Measurements from ENCODE around the gene SLC6A20.

Gene SLC6A20

DNA sequence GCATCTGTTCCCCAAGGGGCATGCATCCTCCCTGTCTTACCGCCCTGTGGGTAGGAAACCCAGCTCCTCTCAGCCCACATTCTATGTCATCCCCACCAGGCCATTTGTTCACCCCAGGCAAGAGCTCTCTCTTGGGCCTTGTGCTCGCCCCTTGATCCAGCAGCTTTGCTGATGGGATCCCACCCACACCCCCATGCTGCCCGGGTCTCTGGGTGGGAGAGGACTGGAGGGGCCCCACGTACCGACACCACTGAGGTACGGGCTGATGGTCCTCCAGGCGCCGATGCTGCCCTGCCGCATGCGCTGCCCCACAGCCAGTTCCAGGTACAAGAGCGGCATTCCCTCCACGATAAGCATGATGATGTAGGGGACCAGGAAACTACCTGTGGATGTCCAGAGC lies 14.5 kb downstream of the SLC6A20 start:
- TF ChIP-seq, protein P1, sequence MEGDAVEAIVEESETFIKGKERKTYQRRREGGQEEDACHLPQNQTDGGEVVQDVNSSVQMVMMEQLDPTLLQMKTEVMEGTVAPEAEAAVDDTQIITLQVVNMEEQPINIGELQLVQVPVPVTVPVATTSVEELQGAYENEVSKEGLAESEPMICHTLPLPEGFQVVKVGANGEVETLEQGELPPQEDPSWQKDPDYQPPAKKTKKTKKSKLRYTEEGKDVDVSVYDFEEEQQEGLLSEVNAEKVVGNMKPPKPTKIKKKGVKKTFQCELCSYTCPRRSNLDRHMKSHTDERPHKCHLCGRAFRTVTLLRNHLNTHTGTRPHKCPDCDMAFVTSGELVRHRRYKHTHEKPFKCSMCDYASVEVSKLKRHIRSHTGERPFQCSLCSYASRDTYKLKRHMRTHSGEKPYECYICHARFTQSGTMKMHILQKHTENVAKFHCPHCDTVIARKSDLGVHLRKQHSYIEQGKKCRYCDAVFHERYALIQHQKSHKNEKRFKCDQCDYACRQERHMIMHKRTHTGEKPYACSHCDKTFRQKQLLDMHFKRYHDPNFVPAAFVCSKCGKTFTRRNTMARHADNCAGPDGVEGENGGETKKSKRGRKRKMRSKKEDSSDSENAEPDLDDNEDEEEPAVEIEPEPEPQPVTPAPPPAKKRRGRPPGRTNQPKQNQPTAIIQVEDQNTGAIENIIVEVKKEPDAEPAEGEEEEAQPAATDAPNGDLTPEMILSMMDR (IDR thresholded peaks at IDR 0.05; ENCODE audit: low read depth, low read length): no peak
- Histone ChIP-seq H3K9me3 (ENCODE audit: severe bottlenecking) (peaks cover 5% of the 10 kb centered on the region), H3K4me3 (ENCODE audit: low read depth, low read length) (no peak overlapping the region), H3K36me3 (no peaks in the 10 kb centered on the region), H3K27ac (no peak overlapping the region), H3K27me3 (ENCODE audit: insufficient read depth, low read depth, severe bottlenecking) (peaks cover 13% of the 10 kb centered on the region)
- no peak for DNase-seq

DNA sequence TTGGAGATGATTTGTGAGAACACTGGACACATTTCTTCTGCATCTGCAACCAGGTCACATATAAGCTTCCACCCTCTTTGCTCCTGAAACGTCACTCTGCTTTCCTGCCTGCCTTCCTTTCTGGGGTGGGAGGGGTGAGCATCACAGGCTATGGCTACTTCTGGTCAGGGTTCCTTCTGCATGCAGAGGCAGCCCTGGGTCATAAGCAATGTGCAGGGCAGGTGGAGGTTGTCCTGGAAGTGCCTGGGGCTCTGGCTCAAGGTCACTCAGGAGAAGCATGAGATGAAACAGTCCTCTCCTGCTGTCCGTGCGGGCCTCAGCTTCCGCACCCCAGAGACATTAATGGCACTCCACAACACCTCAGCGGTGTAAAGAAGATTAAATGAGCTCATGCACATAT lies 15.1 kb downstream of the SLC6A20 start:
- TF ChIP-seq, protein P1 (IDR thresholded peaks at IDR 0.05; ENCODE audit: low read depth, low read length): no peak
- no peak overlapping the region for H3K27ac ChIP-seq
- H3K4me3 ChIP-seq (ENCODE audit: low read depth, low read length): no peak overlapping the region
- no peaks in the 10 kb centered on the region for H3K36me3 ChIP-seq
- peaks cover 12% of the 10 kb centered on the region for H3K27me3 ChIP-seq (ENCODE audit: insufficient read depth, low read depth, severe bottlenecking)
- peaks cover 5% of the 10 kb centered on the region for H3K9me3 ChIP-seq (ENCODE audit: severe bottlenecking)
- no peak for DNase-seq

DNA sequence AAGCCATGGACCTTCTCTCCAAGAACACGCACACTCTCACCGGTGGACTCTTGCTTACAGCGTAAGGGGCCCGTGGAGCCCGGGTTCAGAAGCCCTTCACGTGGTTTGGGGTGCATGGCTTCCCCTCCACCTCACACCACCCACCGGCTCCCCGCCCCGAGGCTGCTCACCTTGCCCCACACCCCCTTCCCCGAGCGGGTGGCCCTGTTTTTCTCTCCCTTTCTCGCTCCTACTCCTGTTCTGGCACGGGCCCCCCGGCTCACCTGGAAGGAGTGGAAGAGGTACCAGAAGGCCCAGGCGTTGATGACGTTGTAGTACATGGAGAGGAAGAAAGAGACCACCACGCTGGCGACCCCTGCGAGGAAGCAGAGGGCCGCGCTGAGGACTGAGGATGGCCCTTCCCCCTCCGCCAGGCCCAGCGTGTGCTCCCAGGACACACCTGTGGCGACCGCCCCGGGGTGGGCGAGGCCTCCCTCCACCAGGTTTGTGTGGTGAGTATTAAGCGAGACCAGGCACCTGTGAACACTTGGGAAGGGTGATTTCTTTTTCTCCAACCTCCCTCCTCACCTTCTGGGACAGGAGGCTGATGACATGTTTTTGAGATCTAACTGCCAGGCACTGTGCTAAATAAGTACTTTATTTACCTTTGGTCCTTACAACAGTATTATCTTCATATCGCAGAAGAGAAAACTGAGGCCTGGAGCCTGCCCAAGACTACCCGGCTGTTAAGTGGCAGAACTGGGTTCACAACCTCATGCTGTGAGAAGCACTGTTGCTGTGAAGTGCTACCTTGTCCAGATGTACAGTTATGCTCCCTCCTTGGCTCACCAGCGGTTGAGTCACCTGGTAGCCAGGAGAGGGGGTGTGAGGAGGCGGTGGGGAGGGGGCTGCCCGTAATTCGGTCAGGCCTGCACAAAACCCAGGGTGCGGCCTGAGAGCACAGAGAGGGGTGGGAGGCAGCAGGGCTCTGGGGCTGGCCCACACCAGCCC lies 16.3 kb downstream of the SLC6A20 start:
- no peak for DNase-seq
- TF ChIP-seq, protein P1 (IDR thresholded peaks at IDR 0.05; ENCODE audit: low read depth, low read length): no peak
- no peak overlapping the region for H3K27ac ChIP-seq

DNA sequence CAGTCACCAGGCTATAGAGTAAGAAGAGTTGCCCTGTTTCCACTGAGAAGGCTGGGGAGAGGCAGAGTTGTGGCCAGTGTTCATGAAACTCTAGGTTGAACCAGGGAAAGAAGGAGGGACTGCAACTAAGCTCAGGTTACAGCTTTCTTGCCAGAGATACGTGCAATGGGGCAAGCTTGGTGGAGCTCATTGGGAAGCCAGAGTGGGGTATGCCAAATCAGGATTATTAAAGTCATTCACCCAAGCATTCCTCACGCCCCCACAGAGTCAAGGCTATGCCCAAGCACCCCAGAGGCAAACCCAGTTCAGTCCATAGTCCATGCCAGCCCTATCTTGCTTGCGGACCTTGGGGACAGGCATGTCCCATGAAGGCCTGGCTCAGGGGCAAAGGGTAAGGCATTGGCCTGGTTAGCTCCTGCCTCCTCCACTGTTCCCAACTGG lies 17.6 kb downstream of the SLC6A20 start:
- DNase-seq: no peak
- Histone ChIP-seq H3K27ac (no peak overlapping the region), H3K4me3 (ENCODE audit: low read depth, low read length) (no peak overlapping the region), H3K27me3 (ENCODE audit: insufficient read depth, low read depth, severe bottlenecking) (peaks cover 10% of the 10 kb centered on the region), H3K36me3 (no peaks in the 10 kb centered on the region), H3K9me3 (ENCODE audit: severe bottlenecking) (no peaks in the 10 kb centered on the region)
- TF ChIP-seq, protein P1 (IDR thresholded peaks at IDR 0.05; ENCODE audit: low read depth, low read length): no peak

More for the DNA sequence above, 16.3 kb downstream of the SLC6A20 start:
- Histone ChIP-seq H3K27me3 (ENCODE audit: insufficient read depth, low read depth, severe bottlenecking) (peaks cover 10% of the 10 kb centered on the region), H3K9me3 (ENCODE audit: severe bottlenecking) (peaks cover 5% of the 10 kb centered on the region), H3K4me3 (ENCODE audit: low read depth, low read length) (no peak overlapping the region), H3K36me3 (no peaks in the 10 kb centered on the region)

DNA sequence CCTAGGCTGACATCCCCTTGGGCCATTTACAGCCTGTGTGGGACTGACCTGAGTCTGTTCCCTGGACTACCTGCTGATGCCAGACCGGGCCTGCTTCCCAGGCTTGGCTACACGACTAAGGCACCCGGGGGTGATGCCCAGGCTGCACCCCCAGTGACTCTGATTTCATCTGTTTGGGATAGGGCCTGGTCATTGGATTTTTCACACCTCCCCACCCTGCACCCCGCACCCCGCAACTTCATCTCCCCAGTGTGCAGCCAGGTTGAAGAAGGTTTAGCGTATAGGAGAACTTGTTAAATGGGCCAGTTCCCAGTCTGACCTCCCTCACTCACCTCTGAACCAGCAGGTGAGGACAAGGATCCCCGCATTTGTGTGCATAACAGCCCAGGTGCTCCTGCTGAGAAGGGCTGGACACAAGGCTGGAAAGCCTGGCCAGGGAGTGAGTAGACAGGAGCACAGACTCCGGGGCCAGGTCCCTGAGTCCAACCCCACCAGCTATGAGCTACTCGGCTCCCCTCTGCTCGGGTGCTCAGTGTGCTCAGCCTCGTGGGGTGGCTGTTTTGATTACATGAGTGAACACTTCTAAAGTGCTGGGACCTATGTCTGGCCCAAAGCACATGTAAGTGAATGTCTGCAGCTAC lies 18.5 kb downstream of the SLC6A20 start:
- no peaks in the 10 kb centered on the region for H3K9me3 ChIP-seq (ENCODE audit: severe bottlenecking)
- peaks cover 10% of the 10 kb centered on the region for H3K27me3 ChIP-seq (ENCODE audit: insufficient read depth, low read depth, severe bottlenecking)
- H3K4me3 ChIP-seq (ENCODE audit: low read depth, low read length): no peak overlapping the region
- no peak for DNase-seq
- no peaks in the 10 kb centered on the region for H3K36me3 ChIP-seq
- no peak overlapping the region for H3K27ac ChIP-seq
- TF ChIP-seq, protein P1 (IDR thresholded peaks at IDR 0.05; ENCODE audit: low read depth, low read length): no peak

All from WERI-Rb-1 (cell line).